LNCaP clone FGC (cell line): ENCODE data around the gene WWC1.
A peak's percentile ranks its signal among the peaks of the same experiment; 100 is the strongest.

Experiments used
- DNase-seq: peaks from one replicate; pipeline ENCODE4 v3.0.0-alpha.2; 2011; ENCODE audit warnings: low read depth
- H3K4me3 ChIP-seq: 2 replicates; pipeline ENCODE4 v1.5.1; 2011; ENCODE audit warnings: mild to moderate bottlenecking, low read depth, low read length, control low read depth
- CTCF ChIP-seq: IDR thresholded peaks from 2 replicates; pipeline ENCODE4 v1.5.1; 2012; ENCODE audit warnings: mild to moderate bottlenecking; ENCODE audit not compliant: control insufficient read depth, insufficient read depth; ENCODE audit errors: extremely low read depth

Gene WWC1

DNA sequence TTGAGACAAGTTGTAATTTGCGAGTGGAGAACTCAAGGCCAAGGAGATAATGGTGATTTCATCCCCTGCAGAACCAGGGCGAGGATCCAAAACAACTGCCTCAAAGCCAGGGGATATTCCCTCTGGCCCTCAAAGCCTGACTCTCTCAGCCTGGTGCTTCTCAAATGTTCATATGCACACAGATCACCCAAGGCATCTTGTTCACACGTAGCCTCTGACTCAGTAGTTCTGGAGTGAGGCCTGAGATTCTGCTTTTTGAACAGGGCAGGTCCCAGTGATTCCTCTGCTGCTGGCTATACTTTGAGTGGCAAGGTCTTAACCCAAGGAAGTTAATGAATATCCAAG lies 30.2 kb upstream of the WWC1 start:
- no peak for DNase-seq
- H3K4me3 ChIP-seq: no peak overlapping the region
- no peak for TF ChIP-seq CTCF

GRCh38 chr5:168262042-168262743 lies 29.3 kb upstream of the WWC1 start:
- no peak overlapping the region for H3K4me3 ChIP-seq
- TF ChIP-seq CTCF: no peak
- DNase-seq: no peak

GRCh38 chr5:168263121-168263520 lies 28.3 kb upstream of the WWC1 start:
- TF ChIP-seq CTCF: no peak
- DNase-seq: no peak
- H3K4me3 ChIP-seq: no peak overlapping the region

GRCh38 chr5:168266016-168266415 lies 25.4 kb upstream of the WWC1 start:
- H3K4me3 ChIP-seq: no peak overlapping the region
- no peak for TF ChIP-seq CTCF
- DNase-seq: no peak

- peak overlapping the region; percentile 44 for H3K4me3 ChIP-seq
- DNase-seq: peak; percentile 83
- TF ChIP-seq CTCF: peak; percentile 96
Observed at GRCh38 chr5:168268949-168269936, 22.2 kb upstream of the WWC1 start.

DNA sequence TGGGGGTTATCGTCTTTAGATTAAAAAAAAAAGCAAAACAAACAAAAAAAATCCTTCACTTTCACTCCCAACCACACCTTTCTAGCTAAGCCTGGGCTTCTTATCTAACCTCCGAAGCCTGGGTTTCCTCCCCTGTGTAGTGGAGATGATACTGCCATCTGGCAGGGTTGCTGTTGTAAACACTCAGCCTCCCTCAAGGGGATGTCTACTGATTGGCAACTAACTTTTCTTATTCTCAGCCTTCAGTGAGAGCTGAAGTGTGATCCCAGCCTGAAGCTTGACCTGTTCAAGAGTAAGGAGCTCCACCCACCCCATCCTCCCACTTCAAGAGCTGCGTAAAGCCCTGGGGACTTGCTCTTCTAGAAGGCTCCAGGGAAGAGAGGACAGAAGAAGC lies 21.5 kb upstream of the WWC1 start:
- TF ChIP-seq CTCF: no peak
- no peak for DNase-seq
- no peak overlapping the region for H3K4me3 ChIP-seq

- no peak for DNase-seq
- no peak for TF ChIP-seq CTCF
- no peak overlapping the region for H3K4me3 ChIP-seq
Observed at GRCh38 chr5:168270476-168270875, 21.0 kb upstream of the WWC1 start.
